Panc1 (cell line): ENCODE measurements around the gene ELL2.

Source experiments
- POLR2AphosphoS5 ChIP-seq: IDR thresholded peaks from 2 replicates; pipeline ENCODE4 v1.6.1; 2012; ENCODE audit warnings: mild to moderate bottlenecking, low read depth, low read length, moderate library complexity
- SIN3A ChIP-seq: IDR thresholded peaks from 2 replicates; pipeline ENCODE4 v1.6.1; 2012; ENCODE audit warnings: low read depth, mild to moderate bottlenecking, low read length, moderate library complexity, borderline replicate concordance; ENCODE audit not compliant: insufficient read depth
- TF ChIP-seq, protein P1 (sequence below): fragments of 450-650 bp; IDR thresholded peaks from 2 replicates; pipeline ENCODE4 v1.5.1; 2017; ENCODE audit warnings: mild to moderate bottlenecking

DNA sequence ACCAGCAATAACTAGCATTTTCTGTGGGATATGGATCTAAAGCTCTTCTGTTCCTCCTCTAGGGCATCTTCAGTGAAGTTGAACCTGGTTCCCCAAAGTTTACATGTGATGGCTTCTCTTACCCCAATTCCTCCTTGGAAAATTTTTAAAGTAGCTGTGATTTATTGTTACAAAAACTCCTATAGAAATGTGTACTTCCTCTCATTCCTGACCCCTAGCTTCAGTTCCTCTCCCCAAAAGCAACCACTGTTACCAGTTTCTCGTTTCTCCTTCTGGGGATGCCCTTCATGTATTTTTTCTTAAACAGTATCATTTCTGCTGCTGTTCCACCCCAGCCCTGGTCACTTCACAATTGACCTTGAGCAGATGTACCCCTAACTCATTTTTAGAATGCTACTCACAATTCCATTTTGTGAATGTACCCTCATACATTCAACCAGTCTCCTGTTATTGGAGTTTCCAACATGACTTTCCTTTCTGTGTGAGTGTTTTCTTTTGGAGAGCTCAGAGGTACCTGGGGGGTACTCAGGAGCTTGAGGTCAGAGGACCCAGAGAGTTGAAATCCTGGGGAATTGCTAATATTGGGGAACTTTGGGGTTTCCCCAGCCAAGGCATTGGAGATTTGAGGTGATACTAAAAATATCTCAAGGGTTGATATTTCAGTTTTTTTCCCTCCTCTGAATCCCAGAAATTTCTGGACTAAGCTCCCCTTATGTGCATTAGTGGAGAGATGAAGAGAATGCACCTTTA is 120.5 kb downstream of the ELL2 start:
- TF ChIP-seq, protein P1, sequence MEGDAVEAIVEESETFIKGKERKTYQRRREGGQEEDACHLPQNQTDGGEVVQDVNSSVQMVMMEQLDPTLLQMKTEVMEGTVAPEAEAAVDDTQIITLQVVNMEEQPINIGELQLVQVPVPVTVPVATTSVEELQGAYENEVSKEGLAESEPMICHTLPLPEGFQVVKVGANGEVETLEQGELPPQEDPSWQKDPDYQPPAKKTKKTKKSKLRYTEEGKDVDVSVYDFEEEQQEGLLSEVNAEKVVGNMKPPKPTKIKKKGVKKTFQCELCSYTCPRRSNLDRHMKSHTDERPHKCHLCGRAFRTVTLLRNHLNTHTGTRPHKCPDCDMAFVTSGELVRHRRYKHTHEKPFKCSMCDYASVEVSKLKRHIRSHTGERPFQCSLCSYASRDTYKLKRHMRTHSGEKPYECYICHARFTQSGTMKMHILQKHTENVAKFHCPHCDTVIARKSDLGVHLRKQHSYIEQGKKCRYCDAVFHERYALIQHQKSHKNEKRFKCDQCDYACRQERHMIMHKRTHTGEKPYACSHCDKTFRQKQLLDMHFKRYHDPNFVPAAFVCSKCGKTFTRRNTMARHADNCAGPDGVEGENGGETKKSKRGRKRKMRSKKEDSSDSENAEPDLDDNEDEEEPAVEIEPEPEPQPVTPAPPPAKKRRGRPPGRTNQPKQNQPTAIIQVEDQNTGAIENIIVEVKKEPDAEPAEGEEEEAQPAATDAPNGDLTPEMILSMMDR = no peak
- TF ChIP-seq POLR2AphosphoS5 (no peak), SIN3A (no peak)
